Measurements from ENCODE around the gene PTPRR.

DNA sequence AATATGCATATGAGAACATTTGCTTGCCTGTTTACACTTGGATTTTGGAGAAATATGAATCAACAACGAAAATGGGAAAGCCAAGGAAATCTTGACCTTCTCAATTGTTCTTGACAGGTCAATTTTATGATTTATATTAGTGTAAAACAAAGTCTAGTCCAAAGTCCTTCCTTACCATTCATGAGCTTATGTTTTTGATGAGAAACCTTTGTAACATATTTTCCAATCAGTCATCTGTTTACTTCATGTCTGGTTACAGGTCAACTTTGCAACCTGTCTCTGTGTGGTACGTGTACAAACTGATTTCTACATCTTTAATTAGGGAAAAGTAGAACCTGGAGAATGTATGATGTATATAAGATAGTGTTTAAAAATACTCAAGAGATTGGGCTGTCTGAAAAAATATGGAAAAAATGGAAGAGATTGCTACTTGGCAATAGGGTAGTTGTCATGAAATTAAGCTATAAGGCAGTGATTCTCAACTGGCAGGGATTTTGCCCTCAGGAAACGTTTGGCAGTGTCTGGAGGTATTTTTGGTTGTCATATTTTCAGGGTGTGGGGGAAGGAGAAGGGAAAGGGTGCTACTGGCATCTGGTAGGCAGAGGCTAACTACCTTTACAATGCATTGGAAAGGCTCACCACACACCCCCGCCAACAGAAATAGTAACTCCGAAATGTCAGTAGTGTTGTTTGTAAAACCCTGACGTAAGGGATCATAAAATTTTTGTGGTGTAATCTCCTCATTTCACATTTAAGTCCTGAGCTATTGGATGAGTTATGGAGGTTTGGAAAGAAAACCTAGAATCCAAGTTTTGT is 172.9 kb downstream of the PTPRR start:
- TF ChIP-seq, protein P1, sequence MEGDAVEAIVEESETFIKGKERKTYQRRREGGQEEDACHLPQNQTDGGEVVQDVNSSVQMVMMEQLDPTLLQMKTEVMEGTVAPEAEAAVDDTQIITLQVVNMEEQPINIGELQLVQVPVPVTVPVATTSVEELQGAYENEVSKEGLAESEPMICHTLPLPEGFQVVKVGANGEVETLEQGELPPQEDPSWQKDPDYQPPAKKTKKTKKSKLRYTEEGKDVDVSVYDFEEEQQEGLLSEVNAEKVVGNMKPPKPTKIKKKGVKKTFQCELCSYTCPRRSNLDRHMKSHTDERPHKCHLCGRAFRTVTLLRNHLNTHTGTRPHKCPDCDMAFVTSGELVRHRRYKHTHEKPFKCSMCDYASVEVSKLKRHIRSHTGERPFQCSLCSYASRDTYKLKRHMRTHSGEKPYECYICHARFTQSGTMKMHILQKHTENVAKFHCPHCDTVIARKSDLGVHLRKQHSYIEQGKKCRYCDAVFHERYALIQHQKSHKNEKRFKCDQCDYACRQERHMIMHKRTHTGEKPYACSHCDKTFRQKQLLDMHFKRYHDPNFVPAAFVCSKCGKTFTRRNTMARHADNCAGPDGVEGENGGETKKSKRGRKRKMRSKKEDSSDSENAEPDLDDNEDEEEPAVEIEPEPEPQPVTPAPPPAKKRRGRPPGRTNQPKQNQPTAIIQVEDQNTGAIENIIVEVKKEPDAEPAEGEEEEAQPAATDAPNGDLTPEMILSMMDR (IDR thresholded peaks at IDR 0.05), result no peak
- TF ChIP-seq POLR2A (IDR thresholded peaks at IDR 0.05; ENCODE audit: low read depth) (no peak), POLR2AphosphoS5 (IDR thresholded peaks at IDR 0.05) (no peak)

Data from esophagus muscularis mucosa (tissue), 3 donors.